T-helper 17 cell (primary cell): ENCODE data around the gene PSKH1. TPM values are rescaled to one million over a fixed set of nuclear protein-coding genes. Genes with fewer than 3 reads are reported as not detected.

ENCODE experiments used
- ATAC-seq: fragments of 150-1000 bp; cut with Tn5 transposase; 2 replicates; pipeline ENCODE4 v1.10.0; 2021; ENCODE audit warnings: mild to moderate bottlenecking, moderate library complexity
- DNase-seq, 3 donors: peaks; one replicate each; pipeline versions ENCODE4 v3.0.0 to v3.0.0-alpha.2; 2020 to 2021
- H3K9me3 ChIP-seq: one replicate; pipeline ENCODE4 v1.7.0; 2013; ENCODE audit warnings: low read length, mild to moderate bottlenecking; ENCODE audit not compliant: control insufficient read depth, poor library complexity, severe bottlenecking
- H3K27ac Mint-ChIP-seq: one replicate; pipeline ENCODE4 v1.8.0; 2022; ENCODE audit warnings: mild to moderate bottlenecking, moderate library complexity, mixed read lengths
- H3K27me3 Mint-ChIP-seq: one replicate; pipeline ENCODE4 v1.8.0; 2022; ENCODE audit warnings: mixed read lengths
- H3K36me3 Mint-ChIP-seq: one replicate; pipeline ENCODE4 v1.8.0; 2022; ENCODE audit warnings: low read depth, mixed read lengths
- H3K4me1 Mint-ChIP-seq: one replicate; pipeline ENCODE4 v1.8.0; 2022; ENCODE audit warnings: mild to moderate bottlenecking, mixed read lengths
- H3K4me3 Mint-ChIP-seq: one replicate; pipeline ENCODE4 v1.8.0; 2022; ENCODE audit warnings: mild to moderate bottlenecking, moderate library complexity, mixed read lengths
- total RNA-seq, 4 donors: library from RNA in 2 of 4; stranded (reverse) in 2 of 4; gene quantifications; one replicate each; pipeline ENCODE4 v1.2.3 and lab custom pipeline; 2022 to 2026

The PSKH1 gene
- total RNA-seq, 2 donors from 2014 or later, result 14.5 to 15.5 TPM

DNA sequence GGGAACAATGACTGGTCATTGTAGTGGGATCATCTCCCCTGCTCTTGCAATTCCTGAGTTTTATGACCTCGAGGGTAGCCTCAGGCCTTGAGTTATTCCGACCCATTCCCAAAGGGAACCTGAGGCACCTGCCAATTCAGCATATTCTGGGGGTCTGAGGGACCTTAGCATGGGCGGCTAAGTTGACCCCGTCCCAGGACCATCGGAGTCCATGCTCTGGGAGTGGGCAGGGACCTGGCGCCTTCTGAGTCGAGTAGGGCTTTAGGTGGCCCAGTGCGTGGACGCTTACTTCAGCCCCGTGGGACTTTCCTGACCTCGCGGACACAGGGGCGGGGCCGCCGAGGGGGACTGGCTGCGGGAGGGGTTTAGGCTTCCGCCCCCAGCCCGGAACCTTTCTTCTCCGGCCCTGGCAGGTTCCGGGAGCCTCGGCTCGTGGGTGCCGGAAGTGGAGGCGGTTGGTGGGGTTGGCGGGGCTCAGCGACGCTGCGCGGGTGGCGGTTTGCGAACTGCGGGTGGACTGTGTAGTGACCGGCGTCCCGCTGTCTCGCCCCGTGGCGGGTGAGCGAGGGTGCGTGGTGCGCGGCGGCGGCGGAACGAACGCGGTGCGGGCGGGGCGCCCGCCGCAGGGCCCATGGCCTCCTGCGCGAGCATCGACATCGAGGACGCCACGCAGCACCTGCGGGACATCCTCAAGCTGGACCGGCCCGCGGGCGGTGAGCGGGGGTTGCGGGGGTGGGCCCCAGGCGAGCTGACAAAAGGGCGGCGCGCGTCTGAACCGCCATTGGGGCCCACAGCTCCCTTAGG, 20.2 kb upstream of the PSKH1 start, which contains the start of gene EDC4:
Gene EDC4 (plus strand): TSS at position 422 of the 804 bp plus-strand sequence. CDS start 210 bp downstream, at position 632.
- H3K27ac Mint-ChIP-seq, result peak within 1 kb of the TSS; percentile 95
- H3K9me3 ChIP-seq, result no peaks in the 10 kb centered on the region
- H3K4me3 Mint-ChIP-seq, result peak within 1 kb of the TSS; percentile 95
- DNase-seq (peak; percentile 77 to 89 (median 78)), ATAC-seq (peak; percentile 93)
- H3K27me3 Mint-ChIP-seq, result no peaks in the 10 kb centered on the region
- peaks cover 28% of the 10 kb centered on the region for H3K4me1 Mint-ChIP-seq
- no peaks in the 10 kb centered on the region for H3K36me3 Mint-ChIP-seq

DNA sequence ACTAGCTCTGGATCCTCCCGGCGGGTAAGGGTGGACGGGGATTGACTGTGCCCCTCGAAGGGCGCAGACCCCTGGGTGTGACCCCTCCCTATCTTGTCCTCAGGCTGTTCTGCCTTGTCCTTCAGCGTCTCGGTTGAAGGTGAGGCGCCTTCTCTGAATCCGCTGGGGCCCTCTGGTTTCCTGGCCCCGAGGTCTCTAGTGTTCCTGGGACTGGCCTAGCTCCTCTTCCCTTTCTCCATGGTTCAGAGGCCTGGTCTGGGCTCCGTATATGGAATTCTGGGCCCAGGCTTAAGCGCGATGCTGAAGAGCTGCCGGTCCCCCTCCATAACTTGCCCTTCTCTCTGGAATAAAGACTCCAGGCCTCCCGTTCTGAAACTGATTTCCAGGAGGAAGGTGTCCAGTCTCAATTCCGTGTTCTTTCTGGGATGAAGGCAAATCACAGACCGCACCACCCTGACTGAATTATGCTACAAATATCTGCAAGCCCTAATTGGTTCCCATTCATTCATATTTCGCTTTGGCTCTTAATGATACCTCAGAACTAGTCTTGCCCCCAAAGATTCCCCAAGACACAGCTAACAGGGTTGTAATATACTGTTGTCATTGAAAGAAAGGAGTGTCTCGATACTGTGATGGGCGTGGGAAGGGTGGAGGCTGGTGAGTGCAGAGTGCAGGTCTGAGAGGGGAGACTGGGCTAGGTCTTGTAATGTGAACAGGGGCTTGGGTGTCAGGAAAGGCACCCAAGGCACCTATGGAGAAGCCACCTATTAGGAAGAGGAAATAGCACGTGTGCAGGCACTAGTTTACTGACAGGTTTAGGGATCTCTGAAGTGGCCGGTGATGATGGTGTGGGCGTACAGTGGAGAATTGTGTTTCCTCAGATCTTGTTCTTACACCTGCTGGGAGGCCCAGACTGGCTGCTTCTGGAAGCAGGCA, 19.4 kb upstream of the PSKH1 start:
- Mint-ChIP-seq H3K27me3 (no peaks in the 10 kb centered on the region), H3K4me3 (peak overlapping the region; percentile 95), H3K36me3 (no peaks in the 10 kb centered on the region), H3K4me1 (peaks cover 28% of the 10 kb centered on the region), H3K27ac (peak overlapping the region; percentile 95)
- ATAC-seq (peak; percentile 12), DNase-seq (no peak)
- H3K9me3 ChIP-seq, result no peaks in the 10 kb centered on the region

DNA sequence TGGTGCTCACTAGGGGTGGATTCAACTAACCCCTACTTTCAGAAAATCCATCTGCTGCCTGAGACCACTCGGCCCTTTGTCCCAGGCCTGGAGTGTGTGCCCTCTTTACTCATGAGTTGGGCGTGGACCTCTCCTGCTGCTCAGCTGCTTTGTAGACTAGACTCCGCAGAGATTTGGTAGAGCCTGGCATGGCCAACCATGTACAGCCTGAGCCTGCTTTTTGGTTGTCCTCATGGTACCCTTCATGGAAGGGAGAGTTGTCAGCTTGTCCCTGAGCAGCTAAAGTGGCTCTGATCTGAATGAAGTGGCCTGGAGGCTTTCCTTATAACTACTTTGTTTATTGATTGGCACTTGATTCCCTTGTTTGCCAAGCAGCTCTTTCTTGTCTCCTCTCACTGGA, 18.7 kb upstream of the PSKH1 start:
- DNase-seq (no peak), ATAC-seq (no peak)
- H3K36me3 Mint-ChIP-seq, result no peaks in the 10 kb centered on the region
- H3K4me3 Mint-ChIP-seq, result peak overlapping the region; percentile 95
- H3K27ac Mint-ChIP-seq, result peak overlapping the region; percentile 95
- H3K9me3 ChIP-seq, result no peaks in the 10 kb centered on the region
- H3K4me1 Mint-ChIP-seq, result peaks cover 28% of the 10 kb centered on the region
- no peaks in the 10 kb centered on the region for H3K27me3 Mint-ChIP-seq

DNA sequence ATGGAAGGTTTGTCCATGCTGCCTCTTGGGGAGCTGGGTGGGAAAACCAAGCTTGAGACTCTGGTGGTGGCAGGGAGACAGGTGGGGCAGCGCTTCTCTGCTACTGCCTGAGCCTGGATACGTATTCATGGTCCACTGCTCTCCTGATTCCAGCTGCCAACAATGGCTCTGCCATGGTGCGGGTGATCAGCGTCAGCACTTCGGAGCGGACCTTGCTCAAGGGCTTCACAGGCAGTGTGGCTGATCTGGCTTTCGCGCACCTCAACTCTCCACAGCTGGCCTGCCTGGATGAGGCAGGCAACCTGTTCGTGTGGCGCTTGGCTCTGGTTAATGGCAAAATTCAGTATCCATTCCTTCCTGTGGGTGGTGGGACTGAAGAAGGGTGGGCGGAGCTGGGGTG, 16.0 kb upstream of the PSKH1 start:
- H3K36me3 Mint-ChIP-seq, result no peaks in the 10 kb centered on the region
- H3K9me3 ChIP-seq, result no peaks in the 10 kb centered on the region
- H3K27me3 Mint-ChIP-seq, result no peaks in the 10 kb centered on the region
- ATAC-seq (no peak), DNase-seq (no peak)
- no peak overlapping the region for H3K4me3 Mint-ChIP-seq
- H3K4me1 Mint-ChIP-seq, result peaks cover 28% of the 10 kb centered on the region
- no peak overlapping the region for H3K27ac Mint-ChIP-seq

DNA sequence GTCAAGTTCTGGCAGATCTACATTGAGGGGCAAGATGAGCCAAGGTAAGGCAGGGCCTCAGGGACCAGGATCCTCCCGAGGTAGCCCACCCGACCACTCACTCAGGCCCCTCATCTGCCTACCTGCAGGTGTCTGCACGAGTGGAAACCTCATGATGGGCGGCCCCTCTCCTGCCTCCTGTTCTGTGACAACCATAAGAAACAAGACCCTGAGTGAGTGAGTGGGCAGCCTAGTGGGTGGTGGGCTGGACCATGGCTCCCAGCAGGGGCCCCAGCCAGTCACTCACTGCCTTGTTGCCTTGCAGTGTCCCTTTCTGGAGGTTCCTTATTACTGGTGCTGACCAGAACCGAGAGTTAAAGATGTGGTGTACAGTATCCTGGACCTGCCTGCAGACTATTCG, 14.8 kb upstream of the PSKH1 start:
- H3K36me3 Mint-ChIP-seq, result no peaks in the 10 kb centered on the region

DNA sequence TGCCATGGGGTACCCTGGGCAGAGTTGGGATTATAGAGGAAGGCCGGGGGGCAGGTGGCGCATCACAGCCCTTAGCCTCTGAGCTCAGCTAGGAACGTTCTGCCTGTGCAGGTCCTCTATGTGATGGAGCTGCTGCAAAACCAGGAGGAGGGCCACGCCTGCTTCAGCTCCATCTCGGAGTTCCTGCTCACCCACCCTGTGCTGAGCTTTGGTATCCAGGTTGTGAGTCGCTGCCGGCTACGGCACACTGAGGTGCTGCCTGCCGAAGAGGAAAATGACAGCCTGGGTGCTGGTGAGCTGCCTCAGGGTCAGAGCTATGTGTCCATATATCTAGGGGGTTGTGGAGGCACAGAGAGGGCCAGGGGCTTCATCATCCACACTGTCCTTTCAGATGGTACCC, 14.2 kb upstream of the PSKH1 start:
- Mint-ChIP-seq H3K4me3 (no peak overlapping the region), H3K27ac (peak overlapping the region; percentile 27)

More for the DNA sequence above, 14.8 kb upstream of the PSKH1 start:
- H3K27ac Mint-ChIP-seq, result peak overlapping the region; percentile 27
- H3K9me3 ChIP-seq, result no peaks in the 10 kb centered on the region
- ATAC-seq (no peak), DNase-seq (no peak)
- H3K4me1 Mint-ChIP-seq, result peaks cover 19% of the 10 kb centered on the region
- no peak overlapping the region for H3K4me3 Mint-ChIP-seq
- no peaks in the 10 kb centered on the region for H3K27me3 Mint-ChIP-seq

DNA sequence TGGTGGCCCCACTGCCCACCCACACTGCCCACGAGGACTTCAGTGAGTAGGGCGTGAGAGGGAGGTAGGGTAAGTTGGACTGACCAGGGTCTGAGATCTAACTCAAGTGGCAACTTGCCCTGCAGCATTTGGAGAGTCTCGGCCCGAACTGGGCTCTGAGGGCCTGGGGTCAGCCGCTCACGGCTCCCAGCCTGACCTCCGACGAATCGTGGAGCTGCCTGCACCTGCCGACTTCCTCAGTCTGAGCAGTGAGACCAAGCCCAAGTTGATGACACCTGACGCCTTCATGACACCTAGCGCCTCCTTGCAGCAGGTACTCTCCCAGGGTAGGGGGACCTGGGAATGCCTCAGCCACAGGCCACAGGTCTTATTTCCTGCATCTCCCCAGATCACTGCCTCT, 13.6 kb upstream of the PSKH1 start:
- H3K4me1 Mint-ChIP-seq, result peaks cover 13% of the 10 kb centered on the region
- ATAC-seq (no peak), DNase-seq (no peak)
- no peaks in the 10 kb centered on the region for H3K9me3 ChIP-seq
- no peak overlapping the region for H3K27ac Mint-ChIP-seq
- no peaks in the 10 kb centered on the region for H3K27me3 Mint-ChIP-seq
- H3K36me3 Mint-ChIP-seq, result no peaks in the 10 kb centered on the region
- H3K4me3 Mint-ChIP-seq, result no peak overlapping the region

More for the DNA sequence above, 14.2 kb upstream of the PSKH1 start:
- Mint-ChIP-seq H3K27me3 (no peaks in the 10 kb centered on the region), H3K4me1 (peaks cover 19% of the 10 kb centered on the region), H3K36me3 (no peaks in the 10 kb centered on the region)
- ATAC-seq (no peak), DNase-seq (no peak)
- H3K9me3 ChIP-seq, result no peaks in the 10 kb centered on the region

DNA sequence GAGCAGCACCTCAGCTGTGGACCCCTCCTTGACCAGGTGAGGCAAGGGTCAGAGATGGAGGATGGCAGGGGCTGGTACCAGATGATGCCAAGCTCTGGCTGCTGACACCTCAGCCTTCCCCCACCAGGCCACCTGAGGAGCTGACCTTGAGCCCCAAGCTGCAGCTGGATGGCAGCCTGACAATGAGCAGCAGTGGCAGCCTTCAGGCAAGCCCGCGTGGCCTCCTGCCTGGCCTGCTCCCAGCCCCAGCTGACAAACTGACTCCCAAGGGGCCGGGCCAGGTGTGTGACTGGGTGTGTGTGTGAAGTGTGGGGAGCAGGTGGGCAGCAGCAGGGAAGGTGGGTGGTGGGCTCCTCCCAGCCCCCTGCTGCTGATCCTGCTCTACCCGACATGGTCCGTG, 13.1 kb upstream of the PSKH1 start:
- no peaks in the 10 kb centered on the region for H3K27me3 Mint-ChIP-seq
- H3K36me3 Mint-ChIP-seq, result no peaks in the 10 kb centered on the region
- no peak for DNase-seq
- H3K27ac Mint-ChIP-seq, result no peak overlapping the region
- peaks cover 11% of the 10 kb centered on the region for H3K4me1 Mint-ChIP-seq
- no peak overlapping the region for H3K4me3 Mint-ChIP-seq
- no peak for ATAC-seq
- no peaks in the 10 kb centered on the region for H3K9me3 ChIP-seq

DNA sequence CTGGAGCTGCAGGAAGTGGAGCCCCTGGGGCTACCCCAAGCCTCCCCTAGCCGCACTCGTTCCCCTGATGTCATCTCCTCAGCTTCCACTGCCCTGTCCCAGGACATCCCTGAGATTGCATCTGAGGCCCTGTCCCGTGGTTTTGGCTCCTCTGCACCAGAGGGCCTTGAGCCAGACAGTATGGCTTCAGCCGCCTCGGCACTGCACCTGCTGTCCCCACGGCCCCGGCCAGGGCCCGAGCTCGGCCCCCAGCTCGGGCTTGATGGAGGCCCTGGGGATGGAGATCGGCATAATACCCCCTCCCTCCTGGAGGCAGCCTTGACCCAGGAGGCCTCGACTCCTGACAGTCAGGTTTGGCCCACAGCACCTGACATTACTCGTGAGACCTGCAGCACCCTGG, 12.5 kb upstream of the PSKH1 start:
- no peaks in the 10 kb centered on the region for H3K36me3 Mint-ChIP-seq
- peaks cover 4% of the 10 kb centered on the region for H3K4me1 Mint-ChIP-seq
- no peak overlapping the region for H3K4me3 Mint-ChIP-seq

DNA sequence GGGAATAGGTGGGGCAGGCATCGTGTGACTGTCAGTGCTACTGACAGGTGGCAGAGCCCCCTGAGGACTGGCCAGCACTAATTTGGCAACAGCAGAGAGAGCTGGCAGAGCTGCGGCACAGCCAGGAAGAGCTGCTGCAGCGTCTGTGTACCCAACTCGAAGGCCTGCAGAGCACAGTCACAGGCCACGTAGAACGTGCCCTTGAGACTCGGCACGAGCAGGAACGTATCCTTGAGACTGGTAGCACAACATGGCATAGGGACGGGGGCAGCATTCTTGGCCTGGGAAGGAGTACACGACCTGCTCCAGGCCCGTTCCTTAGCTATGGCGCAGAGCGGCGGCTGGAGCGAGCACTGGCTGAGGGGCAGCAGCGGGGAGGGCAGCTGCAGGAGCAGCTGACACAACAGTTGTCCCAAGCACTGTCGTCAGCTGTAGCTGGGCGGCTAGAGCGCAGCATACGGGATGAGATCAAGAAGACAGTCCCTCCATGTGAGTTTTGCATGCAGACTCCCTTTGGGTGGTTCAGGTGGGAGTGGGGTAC, 11.4 kb upstream of the PSKH1 start:
- Mint-ChIP-seq H3K36me3 (no peaks in the 10 kb centered on the region), H3K4me3 (no peak overlapping the region), H3K27ac (no peak overlapping the region), H3K27me3 (no peaks in the 10 kb centered on the region), H3K4me1 (peaks cover 4% of the 10 kb centered on the region)
- ATAC-seq (no peak), DNase-seq (no peak)
- H3K9me3 ChIP-seq, result no peaks in the 10 kb centered on the region

More for the DNA sequence above, 12.5 kb upstream of the PSKH1 start:
- H3K9me3 ChIP-seq, result no peaks in the 10 kb centered on the region
- no peak overlapping the region for H3K27ac Mint-ChIP-seq
- H3K27me3 Mint-ChIP-seq, result no peaks in the 10 kb centered on the region
- DNase-seq (no peak), ATAC-seq (no peak)

DNA sequence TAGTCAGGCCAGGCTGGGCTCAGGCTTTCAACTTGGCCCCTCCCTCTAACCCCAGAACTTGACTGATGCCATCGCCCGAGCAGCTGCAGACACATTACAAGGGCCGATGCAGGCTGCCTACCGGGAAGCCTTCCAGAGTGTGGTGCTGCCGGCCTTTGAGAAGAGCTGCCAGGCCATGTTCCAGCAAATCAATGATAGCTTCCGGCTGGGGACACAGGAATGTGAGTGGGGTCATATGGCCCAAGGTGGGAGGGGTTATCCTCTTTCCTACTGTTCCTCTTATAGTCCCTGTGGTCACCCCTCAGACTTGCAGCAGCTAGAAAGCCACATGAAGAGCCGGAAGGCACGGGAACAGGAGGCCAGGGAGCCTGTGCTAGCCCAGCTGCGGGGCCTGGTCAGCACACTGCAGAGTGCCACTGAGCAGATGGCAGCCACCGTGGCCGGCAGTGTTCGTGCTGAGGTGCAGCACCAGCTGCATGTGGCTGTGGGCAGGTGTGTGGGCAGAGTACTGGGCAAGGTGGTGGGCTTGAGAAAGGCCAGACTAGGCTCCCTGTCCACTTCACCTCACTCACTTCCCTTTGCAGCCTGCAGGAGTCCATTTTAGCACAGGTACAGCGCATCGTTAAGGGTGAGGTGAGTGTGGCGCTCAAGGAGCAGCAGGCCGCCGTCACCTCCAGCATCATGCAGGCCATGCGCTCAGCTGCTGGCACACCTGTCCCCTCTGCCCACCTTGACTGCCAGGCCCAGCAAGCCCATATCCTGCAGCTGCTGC, 10.5 kb upstream of the PSKH1 start:
- Mint-ChIP-seq H3K27me3 (no peaks in the 10 kb centered on the region), H3K27ac (no peak overlapping the region), H3K4me3 (no peak overlapping the region), H3K36me3 (no peaks in the 10 kb centered on the region), H3K4me1 (peaks cover 4% of the 10 kb centered on the region)
- DNase-seq (no peak), ATAC-seq (no peak)
- H3K9me3 ChIP-seq, result no peaks in the 10 kb centered on the region

DNA sequence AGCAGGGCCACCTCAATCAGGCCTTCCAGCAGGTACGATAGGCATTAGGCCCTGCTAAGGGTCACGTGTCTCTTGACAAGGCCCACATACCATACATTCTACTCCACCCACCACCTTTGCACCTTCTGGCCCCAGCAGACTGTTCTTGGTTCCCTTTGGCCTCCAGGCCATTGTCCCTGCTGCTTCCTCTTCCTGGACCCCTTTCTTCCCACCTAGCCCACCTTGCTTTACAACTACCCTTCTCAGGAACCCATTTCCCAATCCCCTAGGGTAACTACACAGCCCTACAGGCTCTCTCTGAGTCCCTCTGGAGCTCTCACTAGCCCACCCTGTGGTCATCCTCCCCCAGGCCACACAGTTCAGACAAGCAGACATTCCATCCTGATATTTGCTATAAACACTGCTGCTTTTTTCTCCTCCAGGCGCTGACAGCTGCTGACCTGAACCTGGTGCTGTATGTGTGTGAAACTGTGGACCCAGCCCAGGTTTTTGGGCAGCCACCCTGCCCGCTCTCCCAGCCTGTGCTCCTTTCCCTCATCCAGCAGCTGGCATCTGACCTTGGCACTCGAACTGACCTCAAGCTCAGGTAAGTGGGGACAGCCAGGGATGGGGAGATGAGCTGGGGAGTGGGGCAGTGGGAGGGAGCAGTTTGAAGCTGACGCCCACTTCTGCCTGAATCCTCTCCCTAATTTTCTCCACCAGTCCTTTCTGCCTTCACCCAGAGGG, 9.7 kb upstream of the PSKH1 start:
- Mint-ChIP-seq H3K27ac (peak overlapping the region; percentile 87), H3K4me3 (no peak overlapping the region), H3K27me3 (no peaks in the 10 kb centered on the region), H3K36me3 (no peaks in the 10 kb centered on the region), H3K4me1 (peaks cover 4% of the 10 kb centered on the region)
- no peak for DNase-seq
- ATAC-seq, result peak; percentile 10
- no peaks in the 10 kb centered on the region for H3K9me3 ChIP-seq
